SH-SY5Y (cell line): ENCODE results near the gene DCP2.

Source experiments
- GATA2 ChIP-seq: IDR thresholded peaks from 2 replicates; pipeline ENCODE4 v1.6.1; 2011; ENCODE audit warnings: mild to moderate bottlenecking, low read depth, low read length
- GATA3 ChIP-seq: IDR thresholded peaks from 2 replicates; pipeline ENCODE4 v1.6.1; 2011; ENCODE audit warnings: low read depth, mild to moderate bottlenecking, low read length, moderate library complexity

GRCh38 chr5:113031104-113031503 lies 54.5 kb downstream of the DCP2 start:
- TF ChIP-seq GATA2 (no peak), GATA3 (no peak)
